ENCODE data around the gene ZGRF1.
"Not testable (repeated sequence)": the region's sequence is repeated elsewhere in the genome, so short reads cannot be mapped to it uniquely, and the experiment has no call there.

The ZGRF1 gene

GRCh38 chr4:112636688-112637551 lies at the start of gene ZGRF1, which contains the start of gene LARP7:
Gene ZGRF1 (minus strand): TSS chr4:112636909. CDS start chr4:112633176, 3,733 bp downstream.
Gene LARP7 (plus strand): TSS chr4:112637143. CDS start chr4:112644670, 7,527 bp downstream.
- peak; percentile 78 to 94 (median 93) for DNase-seq (ENCODE audit: low read depth in 2 of 3, low spot score in 2 of 3)

GRCh38 chr4:112680996-112681395 lies 44.3 kb upstream of the ZGRF1 start:
- DNase-seq (ENCODE audit: low read depth in 2 of 3, low spot score in 2 of 3): no peak

GRCh38 chr4:112677519-112678091 lies 40.9 kb upstream of the ZGRF1 start:
- no peak for DNase-seq (ENCODE audit: low read depth in 2 of 3, low spot score in 2 of 3)

- DNase-seq (ENCODE audit: low read depth in 2 of 3, low spot score in 2 of 3): no peak
These were observed 37.7 kb upstream of the ZGRF1 start for GRCh38 chr4:112674376-112674775.

GRCh38 chr4:112673686-112674085 lies 37.0 kb upstream of the ZGRF1 start:
- DNase-seq (ENCODE audit: low read depth in 2 of 3, low spot score in 2 of 3): no peak

GRCh38 chr4:112673076-112673475 lies 36.4 kb upstream of the ZGRF1 start:
- no peak for DNase-seq (ENCODE audit: low read depth in 2 of 3, low spot score in 2 of 3)

GRCh38 chr4:112668131-112668530 lies 31.4 kb upstream of the ZGRF1 start:
- DNase-seq (ENCODE audit: low read depth in 2 of 3, low spot score in 2 of 3): no peak

GRCh38 chr4:112664611-112665010 lies 27.9 kb upstream of the ZGRF1 start:
- no peak for DNase-seq (ENCODE audit: low read depth in 2 of 3, low spot score in 2 of 3)

GRCh38 chr4:112656115-112656514 lies 19.4 kb upstream of the ZGRF1 start:
- not testable (repeated sequence) for DNase-seq (ENCODE audit: low read depth in 2 of 3, low spot score in 2 of 3)

- DNase-seq (ENCODE audit: low read depth in 2 of 3, low spot score in 2 of 3): no peak
These were observed 18.6 kb upstream of the ZGRF1 start for GRCh38 chr4:112655270-112655669.

- no peak for DNase-seq (ENCODE audit: low read depth in 2 of 3, low spot score in 2 of 3)
These were observed 15.5 kb upstream of the ZGRF1 start for GRCh38 chr4:112652216-112652615.

- no peak for DNase-seq (ENCODE audit: low read depth in 2 of 3, low spot score in 2 of 3)
These were observed 14.9 kb upstream of the ZGRF1 start for GRCh38 chr4:112651641-112652040.

- DNase-seq (ENCODE audit: low read depth in 2 of 3, low spot score in 2 of 3): no peak
These were observed 13.6 kb upstream of the ZGRF1 start for GRCh38 chr4:112650332-112650731.

- no peak for DNase-seq (ENCODE audit: low read depth in 2 of 3, low spot score in 2 of 3)
These were observed 12.3 kb upstream of the ZGRF1 start for GRCh38 chr4:112649055-112649408.

- DNase-seq (ENCODE audit: low read depth in 2 of 3, low spot score in 2 of 3): no peak
These were observed 11.8 kb upstream of the ZGRF1 start for GRCh38 chr4:112648263-112649054.

- no peak for DNase-seq (ENCODE audit: low read depth in 2 of 3, low spot score in 2 of 3)
These were observed 11.1 kb upstream of the ZGRF1 start for GRCh38 chr4:112647785-112648184.

GRCh38 chr4:112646632-112647537 lies 10.2 kb upstream of the ZGRF1 start:
- no peak for DNase-seq (ENCODE audit: low read depth in 2 of 3, low spot score in 2 of 3)

- DNase-seq (ENCODE audit: low read depth in 2 of 3, low spot score in 2 of 3): no peak
These were observed 9.0 kb upstream of the ZGRF1 start for GRCh38 chr4:112645541-112646329.

GRCh38 chr4:112644595-112645535 lies 8.2 kb upstream of the ZGRF1 start:
- not testable (repeated sequence) for DNase-seq (ENCODE audit: low read depth in 2 of 3, low spot score in 2 of 3)
